Measurements from ENCODE around the gene BCL11A. TPM values are rescaled to one million over a fixed set of nuclear protein-coding genes. Genes with fewer than 3 reads are reported as not detected.
A peak's percentile ranks its signal among the peaks of the same experiment; 100 is the strongest.

The BCL11A gene
- under 1 TPM; 0.57 to 0.98 TPM for total RNA-seq

GRCh38 chr2:60553495-60554073 lies at the start of gene BCL11A:
Gene BCL11A, minus strand, starts transcription at chr2:60553654. Its CDS starts 384 bp downstream, at chr2:60553270.
- Mint-ChIP-seq H3K36me3 (ENCODE audit: low read depth) (no peaks in the 10 kb centered on the region), H3K4me1 (peaks cover 45% of the 10 kb centered on the region), H3K9me3 (ENCODE audit: low read depth) (no peaks in the 10 kb centered on the region), H3K27me3 (peaks cover 42% of the 10 kb centered on the region), H3K4me3 (peak within 1 kb of the TSS; percentile 72), H3K27ac (no peak within 1 kb of the TSS)
- POLR2A ChIA-PET: no interaction called here
- DNase-seq: peak; percentile 41
- CTCF ChIA-PET: interaction anchor here (0.6 to 1.6 kb wide), 3 partner anchors 28 to 267 kb away, joined by 3 to 6 read pairs (median 3); no protein-coding TSS in a partner anchor
- ATAC-seq: no peak
- intact Hi-C loops (cut with DNase I, micrococcal nuclease): loop anchor here (5.0 to 10.0 kb wide), 3 partner anchors 981 to 1529 kb away; partner anchors contain the start of gene XPO1 (in 1 of the 2)

GRCh38 chr2:60602828-60603532 lies 49.5 kb upstream of the BCL11A start:
- ATAC-seq (no peak), DNase-seq (no peak)
- Mint-ChIP-seq H3K27me3 (peaks cover 4% of the 10 kb centered on the region), H3K36me3 (ENCODE audit: low read depth) (no peaks in the 10 kb centered on the region), H3K4me3 (no peak overlapping the region), H3K4me1 (no peaks in the 10 kb centered on the region), H3K9me3 (ENCODE audit: low read depth) (no peaks in the 10 kb centered on the region), H3K27ac (no peak overlapping the region)
- intact Hi-C loops (cut with DNase I, micrococcal nuclease): no loop called here
- CTCF ChIA-PET: interaction anchor here (0.6 kb wide), 1 partner anchor 1350 kb away, joined by 3 read pairs; no protein-coding TSS in a partner anchor
- POLR2A ChIA-PET: no interaction called here

GRCh38 chr2:60602388-60602787 lies 48.9 kb upstream of the BCL11A start:
- Mint-ChIP-seq H3K9me3 (ENCODE audit: low read depth) (no peaks in the 10 kb centered on the region), H3K36me3 (ENCODE audit: low read depth) (no peaks in the 10 kb centered on the region), H3K4me1 (no peaks in the 10 kb centered on the region), H3K27me3 (peaks cover 6% of the 10 kb centered on the region), H3K27ac (no peak overlapping the region), H3K4me3 (no peak overlapping the region)
- no peak for ATAC-seq
- ChIA-PET CTCF (interaction anchor here (0.6 kb wide), 1 partner anchor 1350 kb away, joined by 3 read pairs; no protein-coding TSS in a partner anchor), POLR2A (no interaction called here)
- intact Hi-C loops (cut with DNase I, micrococcal nuclease): no loop called here
- no peak for DNase-seq

- Mint-ChIP-seq H3K27ac (no peak overlapping the region), H3K9me3 (ENCODE audit: low read depth) (no peaks in the 10 kb centered on the region), H3K27me3 (peaks cover 10% of the 10 kb centered on the region), H3K36me3 (ENCODE audit: low read depth) (no peaks in the 10 kb centered on the region), H3K4me3 (no peak overlapping the region), H3K4me1 (no peaks in the 10 kb centered on the region)
- CTCF ChIA-PET: no interaction called here
- ATAC-seq (no peak), DNase-seq (no peak)
- intact Hi-C loops (cut with DNase I, micrococcal nuclease): no loop called here
- POLR2A ChIA-PET: no interaction called here
These were observed 44.8 kb upstream of the BCL11A start for GRCh38 chr2:60598271-60598670.

- Mint-ChIP-seq H3K9me3 (ENCODE audit: low read depth) (peaks cover 5% of the 10 kb centered on the region), H3K4me1 (no peaks in the 10 kb centered on the region), H3K27ac (no peak overlapping the region), H3K36me3 (ENCODE audit: low read depth) (no peaks in the 10 kb centered on the region), H3K27me3 (peaks cover 13% of the 10 kb centered on the region), H3K4me3 (no peak overlapping the region)
- POLR2A ChIA-PET: no interaction called here
- CTCF ChIA-PET: no interaction called here
- DNase-seq (no peak), ATAC-seq (no peak)
- intact Hi-C loops (cut with DNase I, micrococcal nuclease): no loop called here
These were observed 43.9 kb upstream of the BCL11A start for GRCh38 chr2:60597346-60597745.

- no peak for DNase-seq
- ChIA-PET CTCF (no interaction called here), POLR2A (no interaction called here)
- intact Hi-C loops (cut with DNase I, micrococcal nuclease): no loop called here
- no peaks in the 10 kb centered on the region for H3K36me3 Mint-ChIP-seq (ENCODE audit: low read depth)
- H3K27me3 Mint-ChIP-seq: peaks cover 13% of the 10 kb centered on the region
- peaks cover 5% of the 10 kb centered on the region for H3K9me3 Mint-ChIP-seq (ENCODE audit: low read depth)
- no peak for ATAC-seq
- no peak overlapping the region for H3K27ac Mint-ChIP-seq
- no peaks in the 10 kb centered on the region for H3K4me1 Mint-ChIP-seq
- H3K4me3 Mint-ChIP-seq: no peak overlapping the region
These were observed 43.0 kb upstream of the BCL11A start for GRCh38 chr2:60596411-60596810.

- Mint-ChIP-seq H3K27me3 (peaks cover 15% of the 10 kb centered on the region), H3K9me3 (ENCODE audit: low read depth) (peaks cover 5% of the 10 kb centered on the region), H3K4me3 (no peak overlapping the region), H3K4me1 (no peaks in the 10 kb centered on the region), H3K27ac (no peak overlapping the region), H3K36me3 (ENCODE audit: low read depth) (no peaks in the 10 kb centered on the region)
- CTCF ChIA-PET: no interaction called here
- POLR2A ChIA-PET: no interaction called here
- DNase-seq (no peak), ATAC-seq (no peak)
- intact Hi-C loops (cut with DNase I, micrococcal nuclease): no loop called here
These were observed 42.5 kb upstream of the BCL11A start for GRCh38 chr2:60595953-60596352.

- ChIA-PET POLR2A (no interaction called here), CTCF (no interaction called here)
- ATAC-seq (no peak), DNase-seq (no peak)
- no peaks in the 10 kb centered on the region for H3K36me3 Mint-ChIP-seq (ENCODE audit: low read depth)
- H3K4me1 Mint-ChIP-seq: no peaks in the 10 kb centered on the region
- peaks cover 5% of the 10 kb centered on the region for H3K9me3 Mint-ChIP-seq (ENCODE audit: low read depth)
- H3K4me3 Mint-ChIP-seq: no peak overlapping the region
- intact Hi-C loops (cut with DNase I, micrococcal nuclease): loop anchor here in 1 of 2 experiments (10.0 kb wide), 1 partner anchor 1284 kb away; no protein-coding TSS in a partner anchor
- H3K27me3 Mint-ChIP-seq: peaks cover 18% of the 10 kb centered on the region
- H3K27ac Mint-ChIP-seq: no peak overlapping the region
These were observed 35.6 kb upstream of the BCL11A start for GRCh38 chr2:60589104-60589503.

- Mint-ChIP-seq H3K4me3 (no peak overlapping the region), H3K36me3 (ENCODE audit: low read depth) (no peaks in the 10 kb centered on the region), H3K27me3 (peaks cover 25% of the 10 kb centered on the region), H3K27ac (no peak overlapping the region), H3K9me3 (ENCODE audit: low read depth) (no peaks in the 10 kb centered on the region), H3K4me1 (no peaks in the 10 kb centered on the region)
- intact Hi-C loops (cut with DNase I, micrococcal nuclease): loop anchor here in 1 of 2 experiments (10.0 kb wide), 1 partner anchor 1281 kb away; no protein-coding TSS in a partner anchor
- no peak for ATAC-seq
- ChIA-PET CTCF (interaction anchor here (1.4 to 1.8 kb wide), 2 partner anchors 26 to 47 kb away, joined by 4 to 5 read pairs; no protein-coding TSS in a partner anchor), POLR2A (no interaction called here)
- DNase-seq: no peak
These were observed 32.6 kb upstream of the BCL11A start for GRCh38 chr2:60586081-60586480.

- ChIA-PET CTCF (interaction anchor here (0.8 to 1.8 kb wide), 3 partner anchors 25 to 120 kb away, joined by 3 to 5 read pairs (median 4); no protein-coding TSS in a partner anchor), POLR2A (no interaction called here)
- intact Hi-C loops (cut with DNase I, micrococcal nuclease): loop anchor here in 1 of 2 experiments (10.0 kb wide), 1 partner anchor 1280 kb away; no protein-coding TSS in a partner anchor
- Mint-ChIP-seq H3K4me3 (no peak overlapping the region), H3K36me3 (ENCODE audit: low read depth) (no peaks in the 10 kb centered on the region), H3K9me3 (ENCODE audit: low read depth) (no peaks in the 10 kb centered on the region), H3K4me1 (no peaks in the 10 kb centered on the region), H3K27ac (no peak overlapping the region), H3K27me3 (peaks cover 29% of the 10 kb centered on the region)
- ATAC-seq (no peak), DNase-seq (no peak)
These were observed 31.8 kb upstream of the BCL11A start for GRCh38 chr2:60585276-60585675.

- peaks cover 30% of the 10 kb centered on the region for H3K27me3 Mint-ChIP-seq
- no peaks in the 10 kb centered on the region for H3K4me1 Mint-ChIP-seq
- no peak for DNase-seq
- H3K27ac Mint-ChIP-seq: no peak overlapping the region
- H3K36me3 Mint-ChIP-seq (ENCODE audit: low read depth): no peaks in the 10 kb centered on the region
- H3K4me3 Mint-ChIP-seq: no peak overlapping the region
- ATAC-seq: no peak
- POLR2A ChIA-PET: no interaction called here
- CTCF ChIA-PET: interaction anchor here (0.6 to 2.7 kb wide), 7 partner anchors 11 to 179 kb away, joined by 3 to 30 read pairs (median 4); no protein-coding TSS in a partner anchor
- H3K9me3 Mint-ChIP-seq (ENCODE audit: low read depth): no peaks in the 10 kb centered on the region
- intact Hi-C loops (cut with DNase I, micrococcal nuclease): loop anchor here in 1 of 2 experiments (5.0 to 10.0 kb wide), 2 partner anchors 1279 to 1821 kb away; no protein-coding TSS in a partner anchor
These were observed 30.1 kb upstream of the BCL11A start for GRCh38 chr2:60583604-60584003.

Measured in activated CD4-positive, alpha-beta T cell treated with anti-CD3 and anti-CD28 coated beads for 36 hours (primary cell).